Heart left ventricle (tissue), 16 donors: ENCODE data around the gene NDST1. TPM values are rescaled to one million over a fixed set of nuclear protein-coding genes. Genes with fewer than 3 reads are reported as not detected.

Experiments
- ATAC-seq, 4 donors: fragments of 200-7000 bp; cut with Tn5 transposase; one replicate each; pipeline ENCODE4 v1.9.1; 2020 to 2022; ENCODE audit warnings: moderate library complexity in 4 of 4, mild to moderate bottlenecking in 3 of 4, moderate number of reproducible peaks in 1 of 4
- DNase-seq, 5 donors: peaks; one replicate each; pipeline ENCODE4 v3.0.0-alpha.2; 2020
- H3K27ac ChIP-seq, 12 donors: fragments of 200-600 bp; sonication (generic) in 4 of 12; one replicate each; pipeline versions ENCODE4 v1.5.0 to v1.8.0; 2016 to 2022; ENCODE audit warnings: mild to moderate bottlenecking in 2 of 12
- H3K27me3 ChIP-seq, 9 donors: fragments of 200-600 bp; sonication (generic) in 2 of 9; one replicate each; pipeline versions ENCODE4 v1.5.1 to v1.8.0; 2016 to 2022; ENCODE audit warnings: mild to moderate bottlenecking in 3 of 9
- H3K36me3 ChIP-seq, 9 donors: fragments of 200-600 bp; sonication (generic) in 2 of 9; one replicate each; pipeline versions ENCODE4 v1.5.0 to v1.8.0; 2018 to 2022; ENCODE audit warnings: mild to moderate bottlenecking in 2 of 9
- H3K4me1 ChIP-seq, 12 donors: fragments of 200-600 bp; sonication (generic) in 4 of 12; one replicate each; pipeline versions ENCODE4 v1.5.0 to v1.8.0; 2016 to 2022; ENCODE audit warnings: mild to moderate bottlenecking in 3 of 12
- H3K4me3 ChIP-seq, 12 donors: fragments of 200-600 bp; sonication (generic) in 4 of 12; one replicate each; pipeline versions ENCODE4 v1.5.0 to v1.8.0; 2017 to 2022; ENCODE audit warnings: mild to moderate bottlenecking in 9 of 12, moderate library complexity in 4 of 12
- H3K9me3 ChIP-seq, 12 donors: fragments of 200-600 bp; sonication (generic) in 4 of 12; one replicate each; pipeline versions ENCODE4 v1.5.0 to v1.8.0; 2016 to 2022; ENCODE audit warnings: mild to moderate bottlenecking in 1 of 12
- CTCF ChIP-seq, 12 donors: fragments of 200-600 bp; sonication (generic) in 4 of 12; IDR thresholded peaks; one replicate each; pipeline versions ENCODE4 v1.5.0 to v1.8.0; 2018 to 2022; ENCODE audit warnings: antibody characterized with exemption in 12 of 12, mild to moderate bottlenecking in 5 of 12
- POLR2A ChIP-seq, 2 donors: fragments of 450-650 bp; IDR thresholded peaks; one replicate each; pipeline ENCODE4 v1.6.1; 2017; ENCODE audit warnings: antibody characterized with exemption in 2 of 2, mild to moderate bottlenecking in 2 of 2, moderate library complexity in 2 of 2
- WGBS, 4 donors: extraction: QIAGEN DNeasy Blood & Tissue Kit in 2 of 4; methylation state at CpG; one replicate each; pipeline versions ENCODE4 v1.1.5 to v1.1.7; 2013 to 2018; 5-methylcytosine and 5-hydroxymethylcytosine counted together
- intact Hi-C, 10 donors: fragments of 100-400 bp; cut with DNase I; formaldehyde crosslinking; loops; one replicate each; pipeline versions ENCODE4 v1.11.1 to v1.14.2; 2022
- polyA plus RNA-seq, 2 donors: library from polyadenylated mRNA; stranded (reverse); fragments of 200-250 nt; gene quantifications; one replicate each; pipeline ENCODE4 v1.2.3, GENCODE V29; 2013
- total RNA-seq, 9 donors: library from RNA; depleted of rRNA in 2 of 9; stranded (reverse); fragments of >200 nt in 2 of 9; fragmentation: NEBNext Ultra II Directional in 3 of 9; extraction: Animal tissue kit (Norgen Biotek cat#: 25700) in 3 of 9; gene quantifications; one replicate each; pipeline versions ENCODE4 v1.1.0 to v1.2.4, GENCODE V29; 2016 to 2023
- donor health status: ischemic (EF 13 %, LVEDD 7.1; RV severe dilation, severe dysfunction).
- donor health status: healthy with polysubstance abuse.
- donor health status: DM: no; HTN: yes; CAD: no.
- donor health status: DM: no; HTN: no; CAD: no.
- donor health status: ischemic (EF 25% LVEDD 6.9; RV normal size, moderate dysfunction).
- donor health status: ischemic (EF 25% LVEDD 5.7; RV mildly dilated, moderate dysfunction).
- donor health status: healthy.
- donor health status: DM: yes; HTN: yes; CAD: no.
- donor health status: ischemic (EF 35%, LVEDD 5.7; RV mildly dilated, moderate dysfunction).
- donor health status: nonischemic (EF 11% LVEDD 7.7; RV severe dilation, severe dysfunction).
- donor health status: DM: yes; HTN: yes; CAD: no.
- donor health status: PGD.
- donor health status: ischemic (EF 29% LVEDD 5.4; RV normal size, mild dysfunction).
- donor health status: nonischemic (EF 23%, LVEDD 6.1; RV moderate dilation, normal function).

The NDST1 gene
- total and polyA plus RNA-seq, 11 donors, result 32.1 to 156 (median 68.5) TPM

GRCh38 chr5:150522504-150523414 lies 14.8 kb downstream of the NDST1 start:
- no peaks in the 10 kb centered on the region for H3K9me3 ChIP-seq
- H3K4me1 ChIP-seq, result peaks cover 18 to 96% (median 77%) of the 10 kb centered on the region in 12 donors
- H3K4me3 ChIP-seq, result no peak overlapping the region
- H3K27me3 ChIP-seq, result no peaks in the 10 kb centered on the region
- peak; percentile 87 to 92 (median 90) for ATAC-seq
- TF ChIP-seq POLR2A (IDR thresholded peaks at IDR 0.05) (no peak), CTCF (IDR thresholded peaks at IDR 0.05) (no peak)
- H3K27ac ChIP-seq, result peak overlapping the region; percentile 53 to 89 (median 72)
- WGBS, 4 donors, result 25 to 31% (median 27%) methylated on average over 14 of the region's 14 CpGs
- peaks cover 0 to 32% (median 25%) of the 10 kb centered on the region in 9 donors for H3K36me3 ChIP-seq
- peak; percentile 74 to 88 (median 78) for DNase-seq
- intact Hi-C loops, result loop anchor here (1.0 to 5.0 kb wide), 8 partner anchors 18 to 65 kb away; no protein-coding TSS in a partner anchor

GRCh38 chr5:150523472-150524350 lies 15.8 kb downstream of the NDST1 start:
- intact Hi-C loops, result loop anchor here (1.0 to 5.0 kb wide), 8 partner anchors 19 to 66 kb away; no protein-coding TSS in a partner anchor

GRCh38 chr5:150525163-150525562 lies 17.2 kb downstream of the NDST1 start:
- H3K9me3 ChIP-seq, result no peaks in the 10 kb centered on the region
- H3K36me3 ChIP-seq, result peaks cover 0 to 48% (median 28%) of the 10 kb centered on the region in 9 donors
- peaks cover 16 to 85% (median 66%) of the 10 kb centered on the region in 12 donors for H3K4me1 ChIP-seq
- DNase-seq, result peak in 1 of 5 donors; percentile 31
- 38 to 70% (median 61%) methylated on average over 6 to 8 of the region's 8 CpGs for WGBS, 4 donors
- H3K27ac ChIP-seq, result peak overlapping the region in 10 of 12 donors; percentile 12 to 89 (median 60)
- ATAC-seq, result no peak
- no peak for TF ChIP-seq CTCF (IDR thresholded peaks at IDR 0.05)
- TF ChIP-seq POLR2A (IDR thresholded peaks at IDR 0.05), result no peak
- H3K4me3 ChIP-seq, result no peak overlapping the region
- no peaks in the 10 kb centered on the region for H3K27me3 ChIP-seq
- intact Hi-C loops, result loop anchor here in 1 of 10 donors (2.0 kb wide), 1 partner anchor 66 kb away; no protein-coding TSS in a partner anchor

More at GRCh38 chr5:150523472-150524350, 15.8 kb downstream of the NDST1 start:
- H3K4me3 ChIP-seq, result no peak overlapping the region
- 67 to 77% (median 74%) methylated on average over 9 to 12 of the region's 12 CpGs for WGBS, 4 donors
- peaks cover 16 to 88% (median 69%) of the 10 kb centered on the region in 12 donors for H3K4me1 ChIP-seq
- peak overlapping the region; percentile 53 to 89 (median 72) for H3K27ac ChIP-seq
- no peaks in the 10 kb centered on the region for H3K27me3 ChIP-seq
- peaks cover 0 to 42% (median 31%) of the 10 kb centered on the region in 9 donors for H3K36me3 ChIP-seq
- H3K9me3 ChIP-seq, result no peaks in the 10 kb centered on the region
- peak; percentile 18 to 61 (median 46) for ATAC-seq
- peak in 4 of 5 donors; percentile 52 to 57 (median 54) for DNase-seq
- no peak for TF ChIP-seq POLR2A (IDR thresholded peaks at IDR 0.05)
- peak; percentile 56 to 75 (median 67) for TF ChIP-seq CTCF (IDR thresholded peaks at IDR 0.05)
